ENCODE data around the gene IGFBPL1. TPM values are rescaled to one million over a fixed set of nuclear protein-coding genes. Genes with fewer than 3 reads are reported as not detected.

IGFBPL1 gene
- total and polyA plus RNA-seq, 2 donors from 2014 or later, result 0.22 TPM; not detected in 1

GRCh38 chr9:38445154-38446043, 21.1 kb upstream of the IGFBPL1 start:
- no peaks in the 10 kb centered on the region for H3K27me3 ChIP-seq (ENCODE audit: control insufficient read depth, insufficient read depth, low read length)
- H3K9me3 ChIP-seq (ENCODE audit: control insufficient read depth in 2 of 3, insufficient read depth in 1 of 3, low read length in 3 of 3), result no peaks in the 10 kb centered on the region
- no peak overlapping the region for H3K9ac ChIP-seq (ENCODE audit: low read length in 3 of 3)
- H3K4me3 ChIP-seq (ENCODE audit: low read length in 3 of 3), result no peak overlapping the region
- no peak for FAIRE-seq
- no peak overlapping the region for H3K27ac ChIP-seq (ENCODE audit: low read depth in 2 of 2, low read length in 2 of 2)
- no peak for DNase-seq
- H3K36me3 ChIP-seq (ENCODE audit: control insufficient read depth in 2 of 3, insufficient read depth in 3 of 3, low read length in 3 of 3), result no peaks in the 10 kb centered on the region
- intact Hi-C loops (cut with DNase I), result no loop called here
- no peak for TF ChIP-seq CTCF (IDR thresholded peaks at IDR 0.05; ENCODE audit: borderline replicate concordance, extremely low read depth, insufficient read depth)
- no peaks in the 10 kb centered on the region for H3K4me1 ChIP-seq (ENCODE audit: control insufficient read depth in 2 of 3, insufficient read depth in 2 of 3, low read depth in 1 of 3, low read length in 3 of 3)

GRCh38 chr9:38443597-38443996, 19.3 kb upstream of the IGFBPL1 start:
- Histone ChIP-seq H3K9me3 (ENCODE audit: control insufficient read depth in 2 of 3, insufficient read depth in 1 of 3, low read length in 3 of 3) (no peaks in the 10 kb centered on the region), H3K27ac (ENCODE audit: low read depth in 2 of 2, low read length in 2 of 2) (no peak overlapping the region), H3K4me3 (ENCODE audit: low read length in 3 of 3) (no peak overlapping the region), H3K9ac (ENCODE audit: low read length in 3 of 3) (no peak overlapping the region), H3K36me3 (ENCODE audit: control insufficient read depth in 2 of 3, insufficient read depth in 3 of 3, low read length in 3 of 3) (no peaks in the 10 kb centered on the region), H3K4me1 (ENCODE audit: control insufficient read depth in 2 of 3, insufficient read depth in 2 of 3, low read depth in 1 of 3, low read length in 3 of 3) (no peaks in the 10 kb centered on the region), H3K27me3 (ENCODE audit: control insufficient read depth, insufficient read depth, low read length) (no peaks in the 10 kb centered on the region)
- DNase-seq, result no peak
- no peak for TF ChIP-seq CTCF (IDR thresholded peaks at IDR 0.05; ENCODE audit: borderline replicate concordance, extremely low read depth, insufficient read depth)
- no peak for FAIRE-seq
- intact Hi-C loops (cut with DNase I), result no loop called here

GRCh38 chr9:38443181-38443580, 18.9 kb upstream of the IGFBPL1 start:
- Histone ChIP-seq H3K9me3 (ENCODE audit: control insufficient read depth in 2 of 3, insufficient read depth in 1 of 3, low read length in 3 of 3) (no peaks in the 10 kb centered on the region), H3K4me1 (ENCODE audit: control insufficient read depth in 2 of 3, insufficient read depth in 2 of 3, low read depth in 1 of 3, low read length in 3 of 3) (no peaks in the 10 kb centered on the region), H3K27me3 (ENCODE audit: control insufficient read depth, insufficient read depth, low read length) (no peaks in the 10 kb centered on the region), H3K27ac (ENCODE audit: low read depth in 2 of 2, low read length in 2 of 2) (no peak overlapping the region), H3K9ac (ENCODE audit: low read length in 3 of 3) (no peak overlapping the region), H3K36me3 (ENCODE audit: control insufficient read depth in 2 of 3, insufficient read depth in 3 of 3, low read length in 3 of 3) (no peaks in the 10 kb centered on the region), H3K4me3 (ENCODE audit: low read length in 3 of 3) (no peak overlapping the region)
- TF ChIP-seq CTCF (IDR thresholded peaks at IDR 0.05; ENCODE audit: borderline replicate concordance, extremely low read depth, insufficient read depth), result no peak
- intact Hi-C loops (cut with DNase I), result no loop called here
- DNase-seq, result peak in 2 of 5 donors; percentile 32 to 37
- FAIRE-seq, result no peak
